ENCODE measurements around the gene OCRL.

GRCh38 chrX:129638917-129639316, 98.9 kb downstream of the OCRL start:
- TF ChIP-seq CTCF (IDR thresholded peaks at IDR 0.05), result no peak
- no peak for TF ChIP-seq POLR2A (IDR thresholded peaks at IDR 0.05)

Measured in thyroid gland (tissue), 4 donors.